GM21367 (cell line): ENCODE results near the gene EXOC4.

ENCODE experiments used
- ATAC-seq: cut with Tn5 transposase; IDR thresholded peaks from one replicate; pipeline ENCODE4 v1.9.1; 2021; ENCODE audit not compliant: unreplicated experiment

The EXOC4 gene

DNA sequence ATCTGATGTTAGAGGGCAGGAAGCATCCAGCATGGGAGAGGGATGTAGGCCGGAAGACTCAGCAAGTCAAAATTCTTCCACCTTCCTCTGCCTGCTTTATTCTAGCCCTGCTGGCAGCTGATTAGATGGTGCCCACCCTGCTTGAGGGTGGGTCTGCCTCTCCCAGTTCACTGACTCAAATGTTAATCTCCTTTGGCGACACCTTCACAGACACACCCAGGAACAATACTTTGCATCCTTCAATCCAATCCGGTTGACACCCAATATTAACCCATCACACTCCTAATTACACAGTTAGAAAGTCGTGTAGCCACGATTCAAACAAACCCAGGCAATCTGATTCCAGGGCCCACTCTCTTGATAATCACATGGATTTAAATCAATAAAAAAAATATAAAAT is 440.4 kb downstream of the EXOC4 start:
- no peak for ATAC-seq

DNA sequence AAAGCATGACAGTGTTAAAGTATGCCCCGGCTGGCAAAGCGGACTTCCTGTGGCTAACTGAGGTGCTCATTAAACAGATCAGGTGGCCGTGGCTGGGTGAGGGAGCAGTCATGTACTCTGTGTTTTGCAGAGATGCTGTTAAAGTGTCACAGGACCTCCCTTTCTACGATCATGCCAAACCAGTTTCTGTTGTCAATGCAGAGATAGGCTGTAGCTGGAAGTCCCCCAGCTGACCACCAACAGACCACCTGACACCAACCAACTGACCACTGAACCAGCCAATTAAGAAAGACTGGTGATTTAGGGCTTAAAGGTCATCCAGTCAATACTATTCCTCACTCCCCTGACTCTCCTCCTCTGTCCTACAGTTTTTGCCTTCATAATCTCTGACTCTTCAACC is 443.2 kb downstream of the EXOC4 start:
- ATAC-seq, result no peak

GRCh38 chr7:133697585-133697984 is 444.7 kb downstream of the EXOC4 start:
- no peak for ATAC-seq

GRCh38 chr7:133698127-133698526 is 445.2 kb downstream of the EXOC4 start:
- ATAC-seq, result no peak

DNA sequence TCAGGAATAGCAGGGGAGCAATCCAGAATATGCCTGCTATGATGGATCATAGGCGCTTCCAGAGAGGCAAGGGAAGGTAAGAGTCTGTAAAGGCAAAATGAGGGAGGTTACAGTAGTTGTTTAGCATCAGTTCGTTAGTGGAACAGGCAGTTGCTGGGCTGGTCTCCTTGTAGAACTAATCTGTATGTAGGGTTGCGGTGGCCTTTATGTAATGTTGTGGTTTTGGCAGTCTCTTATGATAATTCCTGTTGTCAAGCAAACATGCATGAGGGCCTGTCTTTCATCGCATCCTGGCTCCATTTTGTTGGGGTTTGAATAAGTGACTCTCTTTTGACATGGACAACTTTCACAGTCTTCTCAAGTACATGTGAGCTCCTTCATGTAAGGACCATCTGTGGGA is 446.5 kb downstream of the EXOC4 start:
- ATAC-seq, result no peak

GRCh38 chr7:133702078-133702477 is 449.2 kb downstream of the EXOC4 start:
- ATAC-seq, result no peak

DNA sequence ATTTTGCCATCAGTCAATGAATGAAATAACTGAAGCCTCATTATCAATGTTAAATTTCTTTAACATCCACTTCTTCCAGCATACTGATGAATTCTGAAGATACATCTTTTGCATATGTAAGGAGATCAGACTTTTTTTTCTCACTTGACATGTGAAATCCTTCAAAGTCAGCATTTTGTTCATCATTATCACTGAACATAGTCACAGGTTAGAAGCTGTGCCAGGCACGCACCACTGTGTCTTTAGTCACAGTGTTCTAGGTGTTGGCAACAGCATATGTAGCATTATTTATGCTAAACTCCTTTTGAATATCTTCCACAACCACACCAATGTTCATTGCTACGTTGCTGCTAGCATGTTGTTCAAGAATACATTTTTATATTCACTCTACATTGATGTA is 450.1 kb downstream of the EXOC4 start:
- ATAC-seq, result no peak

GRCh38 chr7:133703547-133703946 is 450.7 kb downstream of the EXOC4 start:
- no peak for ATAC-seq

DNA sequence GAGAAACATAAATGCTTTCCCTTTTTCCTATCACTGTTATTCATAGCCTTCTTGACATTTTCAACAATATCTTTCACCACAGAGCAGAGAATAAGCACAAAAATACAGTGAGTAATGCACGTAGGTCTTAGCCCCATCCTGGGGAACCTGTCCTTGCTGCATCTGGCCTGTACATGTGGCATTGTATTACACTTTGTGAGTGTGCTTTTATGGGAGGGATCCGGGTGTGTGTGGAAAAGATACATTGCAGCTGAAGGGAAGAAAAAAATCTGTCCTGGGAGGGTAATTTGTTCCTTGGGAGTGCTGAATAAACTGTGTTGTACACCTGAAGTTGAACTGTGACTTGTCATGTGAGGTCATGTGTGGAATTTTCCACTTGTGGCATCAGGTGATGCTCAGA is 451.6 kb downstream of the EXOC4 start:
- ATAC-seq, result no peak

- no peak for ATAC-seq
These were observed 452.7 kb downstream of the EXOC4 start for GRCh38 chr7:133705596-133705995.

DNA sequence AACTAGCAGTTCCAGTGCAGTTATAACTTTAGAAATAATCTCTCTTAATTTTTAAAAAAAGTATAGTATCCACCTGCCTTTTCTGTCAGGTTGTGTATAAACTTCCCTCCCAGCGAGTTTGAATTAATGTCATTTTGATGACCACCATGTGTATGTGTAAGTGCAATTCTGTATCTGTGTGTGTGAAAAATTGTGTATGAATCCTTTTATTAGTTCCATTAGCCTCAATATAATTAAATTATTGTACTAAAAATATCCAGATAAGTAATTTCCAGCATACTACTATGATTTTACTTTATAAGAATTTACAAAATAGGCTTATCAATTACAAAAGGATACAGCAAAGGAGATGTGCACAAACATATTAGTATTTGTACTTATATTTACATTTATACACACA is 453.1 kb downstream of the EXOC4 start:
- no peak for ATAC-seq

GRCh38 chr7:133709036-133709880 is 456.4 kb downstream of the EXOC4 start:
- ATAC-seq, result no peak

GRCh38 chr7:133712544-133712943 is 459.7 kb downstream of the EXOC4 start:
- ATAC-seq, result no peak

DNA sequence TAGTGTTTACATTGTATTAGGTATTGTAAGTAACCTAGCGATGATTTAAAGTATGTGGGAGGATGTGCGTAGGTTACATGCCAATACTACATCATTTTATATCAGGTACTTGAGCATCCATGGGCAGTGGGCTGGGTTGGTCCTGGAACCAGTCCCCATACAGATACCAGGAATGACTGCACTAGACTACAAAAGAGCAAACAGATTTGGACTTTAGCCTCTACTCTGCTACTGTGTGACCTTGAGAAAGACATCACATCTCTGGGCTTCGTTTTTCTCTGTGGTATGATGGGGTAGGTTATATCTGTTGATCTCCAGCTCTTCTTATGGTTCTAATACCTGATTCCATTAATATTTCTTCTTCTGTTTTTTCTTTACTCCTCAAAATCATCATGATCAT is 461.8 kb downstream of the EXOC4 start:
- no peak for ATAC-seq

- no peak for ATAC-seq
These were observed 465.3 kb downstream of the EXOC4 start for GRCh38 chr7:133718131-133718530.

DNA sequence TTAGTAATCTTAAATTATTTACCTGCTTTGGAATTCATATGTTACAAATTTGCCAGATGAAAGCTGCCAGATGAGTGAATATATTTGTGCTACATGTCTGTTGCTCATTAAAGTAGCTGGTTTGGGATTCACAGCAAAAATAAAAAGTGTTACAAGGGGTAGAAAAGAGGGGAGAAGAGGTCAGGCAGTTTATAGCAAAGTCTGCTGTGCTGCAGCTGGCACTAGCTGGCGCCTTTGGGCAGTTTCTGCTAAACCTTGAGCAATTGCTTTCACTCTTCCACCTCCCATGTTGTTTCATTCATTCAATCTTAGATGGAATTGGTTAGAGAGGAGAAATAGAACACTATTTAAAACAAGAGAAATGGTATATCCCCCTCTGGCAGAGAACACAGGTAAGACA is 470.2 kb downstream of the EXOC4 start:
- ATAC-seq, result no peak

DNA sequence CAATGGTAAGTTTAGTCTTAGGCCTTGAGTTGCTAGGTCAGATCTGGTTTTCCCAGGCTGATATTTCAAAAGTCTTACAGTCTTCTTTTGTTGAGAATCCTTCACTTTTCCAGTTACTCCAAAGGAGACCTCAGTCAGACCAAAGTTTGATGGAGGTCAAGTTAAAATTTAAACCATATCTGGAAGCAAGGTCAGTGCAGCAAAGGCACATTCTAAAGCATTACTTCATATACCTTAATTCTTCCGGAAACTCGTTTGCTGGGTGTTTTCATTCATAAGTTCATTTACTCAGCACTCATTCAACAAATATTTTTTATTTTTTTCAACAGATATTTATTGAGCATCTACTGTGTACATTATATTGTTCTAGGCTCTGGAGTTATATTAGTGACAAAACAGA is 471.3 kb downstream of the EXOC4 start:
- ATAC-seq, result no peak

- no peak for ATAC-seq
These were observed 471.8 kb downstream of the EXOC4 start for GRCh38 chr7:133724694-133725093.

- no peak for ATAC-seq
These were observed 474.8 kb downstream of the EXOC4 start for GRCh38 chr7:133727476-133728214.

GRCh38 chr7:133730360-133730759 is 477.5 kb downstream of the EXOC4 start:
- no peak for ATAC-seq

- no peak for ATAC-seq
These were observed 480.5 kb downstream of the EXOC4 start for GRCh38 chr7:133733401-133733800.

DNA sequence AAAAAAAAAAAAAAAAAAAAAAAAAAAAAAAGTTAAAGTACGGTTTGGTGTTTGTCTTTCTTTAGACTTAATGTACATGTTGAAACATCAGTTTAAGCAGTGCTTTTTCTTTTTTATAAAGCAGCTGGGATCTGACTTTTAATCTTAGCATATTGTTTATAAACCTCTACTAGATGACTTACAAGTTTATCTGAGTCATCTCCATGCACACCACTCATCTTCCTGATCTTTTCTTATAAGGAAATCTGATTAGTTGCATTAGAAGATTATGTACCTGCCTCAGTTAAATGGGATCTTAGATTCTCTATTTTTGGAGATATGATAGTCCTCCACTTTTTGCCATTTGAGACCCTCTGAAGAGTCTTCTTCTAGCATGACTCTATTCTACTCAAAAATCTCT is 482.3 kb downstream of the EXOC4 start:
- ATAC-seq, result no peak
